Midbrain (tissue), 1 donor: ENCODE measurements around the gene RNU1-2.
"Not testable (repeated sequence)": the region's sequence is repeated elsewhere in the genome, so short reads cannot be mapped to it uniquely, and the experiment has no call there.

Experiments used
- DNase-seq: peaks from one replicate; lab custom pipeline; 2025; lab: John Stamatoyannopoulos, UW

RNU1-2 gene

DNA sequence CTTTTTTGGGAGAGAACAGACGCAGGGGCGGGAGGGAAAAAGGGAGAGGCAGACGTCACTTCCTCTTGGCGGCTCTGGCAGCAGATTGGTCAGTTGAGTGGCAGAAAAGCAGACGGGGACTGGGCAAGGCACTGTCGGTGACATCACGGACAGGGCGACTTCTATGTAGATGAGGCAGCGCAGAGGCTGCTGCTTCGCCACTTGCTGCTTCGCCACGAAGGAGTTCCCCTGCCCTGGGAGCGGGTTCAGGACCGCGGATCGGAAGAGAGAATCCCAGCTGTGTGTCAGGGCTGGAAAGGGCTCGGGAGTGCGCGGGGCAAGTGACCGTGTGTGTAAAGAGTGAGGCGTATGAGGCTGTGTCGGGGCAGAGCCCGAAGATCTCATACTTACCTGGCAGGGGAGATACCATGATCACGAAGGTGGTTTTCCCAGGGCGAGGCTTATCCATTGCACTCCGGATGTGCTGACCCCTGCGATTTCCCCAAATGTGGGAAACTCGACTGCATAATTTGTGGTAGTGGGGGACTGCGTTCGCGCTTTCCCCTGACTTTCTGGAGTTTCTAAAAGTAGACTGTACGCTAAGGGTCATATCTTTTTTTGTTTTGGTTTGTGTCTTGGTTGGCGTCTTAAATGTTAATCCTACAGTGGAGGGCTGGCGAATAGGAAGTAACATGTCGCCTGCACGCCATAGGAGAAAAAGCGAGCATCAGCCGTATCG, at the start of gene RNU1-2:
TSS of gene RNU1-2 (plus strand) at position 383 of the 718 bp plus-strand sequence.
- DNase-seq: peak; percentile 80

DNA sequence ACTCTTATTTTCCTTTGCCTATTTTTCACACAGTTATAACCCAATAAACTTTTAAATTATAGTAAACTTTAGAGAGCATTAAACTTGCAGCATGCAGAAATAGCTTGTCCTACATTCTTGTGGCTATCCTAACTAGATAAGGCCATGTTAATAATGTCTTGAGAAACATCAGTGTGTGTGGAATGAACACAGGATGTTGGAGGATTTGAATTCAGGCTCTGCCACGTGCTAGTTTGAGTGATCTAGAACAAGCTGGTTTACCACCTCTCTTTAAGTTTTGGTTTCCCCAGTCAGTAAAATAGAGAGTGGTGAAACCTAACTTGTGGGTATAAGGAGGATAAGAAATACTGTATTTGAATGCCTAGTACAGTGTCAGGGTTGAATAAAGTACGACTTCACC, 39.6 kb upstream of the RNU1-2 start:
- not testable (repeated sequence) for DNase-seq

DNA sequence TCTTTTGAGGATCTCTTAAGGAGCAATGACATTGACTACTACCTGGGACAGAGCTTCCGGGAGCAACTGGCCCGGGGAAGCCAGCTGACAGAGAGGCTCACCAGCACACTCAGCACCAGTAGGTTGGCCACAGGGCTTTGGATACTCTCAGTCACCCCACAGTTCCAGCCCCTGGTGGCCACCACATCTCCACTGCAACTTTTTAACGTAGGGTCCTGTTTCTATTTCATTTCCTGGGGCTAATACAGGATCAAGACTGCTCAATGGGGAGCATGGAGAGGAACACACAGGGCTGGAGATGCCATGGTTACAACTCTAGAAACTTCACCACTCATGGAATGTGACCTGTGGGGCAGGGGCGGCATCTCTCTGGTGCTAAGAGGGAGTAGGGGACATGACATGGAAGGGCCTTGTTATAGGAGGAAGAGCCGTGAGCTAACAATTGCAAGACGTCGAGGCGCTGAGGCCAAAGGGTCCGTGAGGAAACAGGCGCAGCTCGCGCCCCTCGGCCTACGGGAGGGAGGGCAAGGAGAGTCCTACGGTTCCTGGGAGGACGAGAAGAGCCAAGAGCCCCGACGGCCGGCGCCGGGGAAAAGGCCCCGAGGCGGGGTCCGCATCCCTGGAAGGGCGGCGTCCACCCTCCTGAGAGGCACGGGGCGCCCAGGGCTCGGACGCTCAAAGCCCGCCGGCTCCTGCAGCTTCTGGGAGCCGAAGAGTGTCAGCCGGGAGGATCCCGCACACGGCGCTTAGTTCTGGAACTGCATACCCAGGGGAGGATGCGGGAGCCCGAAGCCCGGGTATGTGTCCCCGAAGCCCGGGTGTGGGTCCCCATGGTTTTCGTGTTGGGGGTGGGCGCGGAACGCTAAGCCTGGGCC, 36.4 kb upstream of the RNU1-2 start:
- DNase-seq: not testable (repeated sequence)

DNA sequence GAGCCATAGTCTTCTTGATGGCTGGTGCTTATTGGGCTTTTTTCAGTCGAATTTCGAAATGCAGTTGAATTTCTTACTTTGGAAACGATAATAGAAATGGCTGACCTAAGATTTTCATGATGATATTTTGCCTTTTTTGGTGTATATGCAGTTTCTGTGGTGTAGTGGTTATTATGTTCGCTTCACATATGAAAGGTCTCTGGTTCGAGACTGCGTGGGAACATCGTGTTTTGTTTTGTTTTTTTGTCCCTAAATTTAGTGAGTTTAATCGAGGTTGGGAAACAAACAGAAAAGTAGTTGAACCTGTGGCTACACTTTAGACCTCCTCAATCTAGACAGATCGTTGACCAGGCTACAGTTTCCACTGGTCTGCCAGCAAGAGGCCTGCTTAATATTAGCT, 35.7 kb upstream of the RNU1-2 start:
- not testable (repeated sequence) for DNase-seq

DNA sequence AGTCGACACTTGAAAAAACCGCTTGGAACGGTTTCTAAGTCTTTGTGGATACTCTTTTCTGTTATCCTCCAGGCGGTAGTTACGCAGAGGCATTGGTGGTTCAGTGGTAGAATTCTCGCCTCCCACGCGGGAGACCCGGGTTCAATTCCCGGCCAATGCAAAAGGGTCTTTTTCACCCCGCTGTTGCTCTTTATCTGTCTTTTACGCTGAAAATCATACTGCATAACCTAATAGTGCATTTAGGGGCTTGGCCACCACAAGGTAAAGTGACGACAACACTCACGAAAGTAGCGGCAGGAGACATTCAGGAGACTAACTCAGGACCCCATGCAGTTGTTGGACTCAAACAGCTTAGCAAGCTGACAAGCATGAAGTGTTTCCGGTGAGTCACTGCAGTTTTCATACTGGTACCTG, 33.9 kb upstream of the RNU1-2 start:
- DNase-seq: not testable (repeated sequence)

DNA sequence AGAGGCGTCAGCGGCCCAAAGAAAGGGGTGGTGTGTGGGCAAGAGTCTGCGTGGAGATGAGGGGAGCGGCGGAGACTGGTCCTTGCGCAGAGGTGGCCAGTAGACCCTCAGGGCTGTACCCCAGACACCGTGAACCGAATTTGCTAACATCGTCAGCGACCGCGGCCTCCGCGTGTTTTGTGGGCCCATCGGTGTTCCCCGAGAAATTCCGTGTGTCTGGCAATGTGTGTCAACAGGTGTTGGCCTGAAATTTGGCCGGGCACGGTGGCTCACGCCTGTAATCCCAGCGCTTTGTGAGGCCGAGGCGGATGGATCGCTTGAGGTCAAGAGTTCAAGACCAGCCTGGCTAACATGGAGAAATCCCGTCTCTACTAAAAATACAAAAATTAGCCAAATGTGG, 33.4 kb upstream of the RNU1-2 start:
- DNase-seq: not testable (repeated sequence)

DNA sequence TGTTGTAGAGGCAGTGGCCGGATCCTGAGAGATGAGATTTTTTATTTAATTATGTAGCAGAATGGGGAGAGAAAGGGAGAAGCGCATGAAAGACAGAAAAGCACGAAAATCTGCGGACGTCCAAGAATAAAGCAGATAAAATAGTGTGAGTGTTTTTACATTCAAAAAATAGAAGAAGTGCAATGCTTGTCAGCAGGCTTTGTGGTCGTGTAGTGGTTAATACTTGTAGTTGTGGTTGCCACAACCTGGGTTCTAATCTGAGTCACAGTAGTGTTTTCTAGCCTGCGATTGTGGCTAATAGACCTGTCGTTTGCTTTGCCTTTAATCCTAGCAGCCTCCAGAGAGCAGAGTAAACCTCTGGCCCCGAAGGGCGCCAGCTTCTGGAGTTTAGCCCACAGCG, 32.8 kb upstream of the RNU1-2 start:
- not testable (repeated sequence) for DNase-seq

DNA sequence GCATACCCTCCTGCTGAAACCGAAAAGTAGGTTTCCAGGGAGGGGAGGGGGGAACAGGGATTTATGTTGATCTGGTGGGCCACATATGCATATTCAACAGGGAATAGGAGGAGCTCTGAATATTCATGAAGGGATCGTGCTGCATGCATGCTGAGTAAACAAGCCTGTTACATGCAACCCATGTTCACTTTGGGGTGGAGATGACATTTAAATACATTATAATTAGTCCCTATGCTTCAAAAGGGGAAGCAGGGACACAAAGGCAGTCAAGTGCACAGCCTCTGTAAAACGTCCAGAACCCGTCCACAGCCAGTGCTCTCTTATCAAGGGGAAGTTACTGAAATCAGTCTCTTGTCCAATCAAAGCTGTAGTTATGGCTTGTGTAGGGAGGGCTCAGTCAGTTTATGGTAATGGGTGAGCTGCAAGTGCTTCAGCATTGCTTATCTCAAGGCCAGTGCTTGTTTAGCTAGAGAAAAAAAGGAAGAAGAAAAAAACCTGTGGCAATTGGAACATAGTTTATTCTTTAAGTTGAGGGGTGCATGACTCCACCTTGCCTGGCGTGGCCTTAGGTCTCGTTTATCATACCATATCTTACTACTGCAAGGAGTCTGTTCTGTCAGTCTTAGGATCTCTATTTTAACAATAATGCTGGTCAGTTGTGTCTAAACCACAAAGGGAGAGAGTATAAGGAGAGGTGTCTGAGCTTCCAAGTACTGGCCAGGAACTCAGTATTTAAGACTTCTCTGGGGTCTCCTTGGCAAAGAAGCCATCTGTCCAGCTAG, 28.7 kb upstream of the RNU1-2 start:
- not testable (repeated sequence) for DNase-seq

DNA sequence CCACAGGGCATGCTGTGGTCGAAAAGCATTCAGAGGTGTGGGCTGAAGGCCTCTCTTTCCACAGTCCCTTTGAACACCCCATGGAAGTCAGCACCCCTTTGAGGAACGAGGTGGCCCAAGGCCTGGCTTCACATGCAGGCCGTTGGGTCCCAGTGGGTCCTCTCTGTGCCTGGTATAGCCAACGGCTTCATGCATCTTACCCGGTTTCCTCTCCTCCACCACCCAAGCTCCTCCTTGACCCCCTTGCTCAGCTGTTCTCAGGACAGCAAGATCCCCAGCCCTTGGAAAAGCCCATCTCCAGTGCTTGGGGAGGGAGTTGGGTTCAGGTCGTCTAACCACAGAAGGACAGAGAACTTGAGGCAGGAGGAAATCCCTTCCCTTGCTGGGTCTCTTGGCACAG, 27.0 kb upstream of the RNU1-2 start:
- DNase-seq: not testable (repeated sequence)

DNA sequence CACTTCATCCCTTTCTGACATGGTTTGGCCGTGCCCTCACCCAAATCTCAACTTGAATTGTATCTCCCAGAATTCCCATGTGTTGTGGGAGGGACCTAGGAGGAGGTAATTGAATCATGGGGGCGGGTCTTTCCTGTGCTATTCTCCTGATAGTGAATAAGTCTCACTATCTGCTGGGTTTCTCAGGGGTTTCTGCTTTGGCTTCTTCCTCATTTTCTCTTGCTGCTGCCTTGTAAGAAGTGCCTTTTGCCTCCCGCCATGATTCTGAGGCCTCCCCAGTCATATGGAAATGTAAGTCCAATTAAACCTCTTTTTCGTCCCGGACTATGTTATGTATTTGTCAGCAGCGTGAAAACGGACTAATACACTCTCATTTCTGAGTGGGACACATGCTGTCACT, 25.8 kb upstream of the RNU1-2 start:
- not testable (repeated sequence) for DNase-seq

DNA sequence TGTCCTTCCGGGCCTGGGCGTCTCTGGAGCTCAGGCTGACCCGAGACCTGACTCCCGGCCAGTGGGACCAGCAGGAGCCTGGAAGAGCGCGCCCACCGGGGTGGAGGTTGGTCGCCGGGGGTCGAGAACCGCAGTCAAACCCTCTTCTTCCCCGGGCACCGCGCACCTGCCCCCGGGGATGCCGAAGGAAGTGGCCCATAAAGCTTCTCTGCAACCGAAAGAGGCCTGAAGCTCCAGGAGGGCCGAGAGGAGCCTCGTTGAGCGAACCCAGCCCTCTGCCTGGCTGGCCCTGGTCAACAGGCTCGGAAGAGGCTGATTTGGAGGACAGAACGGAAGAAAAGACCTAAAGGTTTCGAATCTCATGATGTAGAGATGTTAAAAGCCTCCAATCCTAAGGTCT, 24.6 kb upstream of the RNU1-2 start:
- DNase-seq: not testable (repeated sequence)

DNA sequence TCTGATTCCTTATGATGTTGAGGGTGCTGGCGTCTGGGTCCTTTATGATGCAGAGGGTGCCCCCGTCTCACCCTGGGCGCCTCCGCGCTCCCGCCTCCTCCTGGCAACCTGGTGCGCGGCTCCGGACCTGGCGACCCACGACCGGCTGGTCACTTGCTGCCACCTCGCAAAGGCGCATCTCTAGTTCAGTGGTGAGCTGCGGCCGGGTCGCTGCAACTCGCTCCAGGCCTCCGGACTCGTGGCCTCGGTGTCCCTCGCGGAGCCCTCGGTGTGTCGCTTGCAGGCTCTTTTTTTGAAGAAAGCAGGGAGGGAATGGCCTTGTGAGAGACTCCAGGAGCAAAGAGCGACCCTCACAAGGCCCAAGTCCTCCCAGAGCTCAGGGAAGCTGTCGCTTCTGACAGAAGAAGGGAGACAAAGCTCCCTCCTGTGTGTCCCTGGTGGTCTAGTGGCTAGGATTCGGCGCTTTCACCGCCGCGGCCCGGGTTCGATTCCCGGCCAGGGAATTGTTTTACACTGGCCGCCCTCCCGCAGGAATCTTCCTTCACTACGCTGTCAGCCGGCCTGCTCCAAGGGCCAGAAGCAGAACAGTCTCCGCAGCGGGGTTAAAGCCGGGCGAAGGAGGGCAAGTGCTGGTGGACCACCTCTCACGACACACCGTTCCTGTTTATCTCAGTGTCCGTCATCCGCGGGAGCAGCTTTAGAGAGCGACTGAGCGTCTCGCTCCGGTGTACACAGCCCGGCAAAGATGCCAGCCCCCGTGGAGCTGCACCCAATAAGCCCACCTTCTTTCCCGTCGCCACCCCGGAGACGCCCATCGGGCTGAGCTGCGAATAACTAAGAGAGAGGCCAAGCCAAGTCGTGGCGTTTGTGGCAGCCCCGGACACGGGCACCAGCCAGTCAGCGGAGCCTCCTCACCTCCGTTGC, 23.4 kb upstream of the RNU1-2 start:
- peak; percentile 67 for DNase-seq

DNA sequence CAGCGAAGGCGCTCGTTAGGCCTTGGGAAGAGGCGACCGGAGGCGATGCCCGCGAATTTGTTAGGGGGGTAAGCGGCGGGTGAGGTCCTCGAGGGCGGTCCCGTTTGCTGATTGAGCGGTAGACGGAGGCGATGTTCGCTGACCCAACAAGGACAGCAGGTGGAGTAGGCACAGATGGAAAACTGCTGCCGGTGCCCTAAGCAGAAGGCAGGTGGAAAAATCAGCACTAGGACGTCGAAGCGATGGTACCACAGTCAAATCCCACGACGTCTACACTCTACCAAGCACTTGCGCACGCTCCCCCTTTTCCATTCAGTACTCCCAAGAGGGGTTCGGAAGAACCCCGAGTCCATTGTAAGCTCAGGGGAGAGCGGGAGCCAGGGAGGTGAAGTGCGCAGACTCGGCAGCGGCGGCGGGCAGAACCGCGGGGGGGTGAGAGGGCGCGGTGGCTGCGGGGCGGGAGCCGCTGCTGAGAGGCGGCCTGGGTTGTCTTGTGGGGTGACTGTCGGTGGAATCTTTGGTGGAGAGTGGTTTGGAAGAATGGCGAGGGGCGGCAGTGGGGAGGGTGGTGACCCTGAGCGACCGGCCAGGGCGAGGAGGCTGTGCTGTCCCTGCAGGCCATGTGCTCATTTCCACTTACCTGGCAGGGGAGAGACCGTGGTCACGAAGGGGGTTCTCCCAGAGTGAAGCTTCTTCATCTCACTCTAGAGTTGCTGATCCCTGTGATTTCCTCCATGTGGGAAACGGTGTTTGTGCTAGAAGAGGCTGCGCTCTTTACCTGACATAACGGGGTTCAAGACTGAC, 22.5 kb upstream of the RNU1-2 start:
- peak; percentile 73 for DNase-seq

DNA sequence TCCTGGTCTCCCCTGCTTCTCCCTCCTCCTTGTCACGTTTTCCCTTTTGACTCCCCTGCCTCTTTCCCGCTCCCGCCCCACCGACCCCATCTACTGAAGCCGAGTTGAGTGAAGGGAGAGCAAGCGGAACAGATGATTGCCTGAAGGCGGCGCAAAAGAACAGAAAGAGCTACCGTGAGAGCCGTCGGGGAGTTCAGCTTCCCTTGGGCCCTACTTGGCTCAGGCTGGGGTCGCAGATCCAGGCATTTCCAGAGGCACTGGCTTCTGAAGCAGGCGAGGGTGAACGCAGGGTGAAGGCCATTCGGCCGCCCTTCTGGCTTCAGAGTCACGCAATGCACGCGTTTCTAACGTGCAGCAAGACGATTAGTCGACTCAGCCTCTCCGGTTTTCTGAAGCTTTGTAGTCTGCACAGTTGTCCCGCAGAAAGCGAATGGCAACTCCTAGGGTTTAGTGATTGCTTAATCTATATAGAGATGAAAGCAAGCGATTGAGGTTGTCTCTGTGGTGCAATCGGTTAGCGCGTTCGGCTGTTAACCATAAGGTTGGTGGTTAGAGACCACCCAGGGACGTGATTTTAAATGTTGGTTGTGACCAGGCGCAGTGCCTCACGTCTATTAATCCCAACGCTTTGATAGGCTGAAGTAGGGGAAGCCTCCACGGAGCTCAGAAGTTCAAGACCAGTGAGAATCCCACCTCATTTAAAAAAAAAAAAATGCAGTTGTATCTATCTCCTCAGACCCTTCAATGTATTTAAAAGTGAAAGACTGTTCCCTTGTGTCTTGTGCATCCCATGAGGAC, 20.6 kb upstream of the RNU1-2 start:
- not testable (repeated sequence) for DNase-seq

DNA sequence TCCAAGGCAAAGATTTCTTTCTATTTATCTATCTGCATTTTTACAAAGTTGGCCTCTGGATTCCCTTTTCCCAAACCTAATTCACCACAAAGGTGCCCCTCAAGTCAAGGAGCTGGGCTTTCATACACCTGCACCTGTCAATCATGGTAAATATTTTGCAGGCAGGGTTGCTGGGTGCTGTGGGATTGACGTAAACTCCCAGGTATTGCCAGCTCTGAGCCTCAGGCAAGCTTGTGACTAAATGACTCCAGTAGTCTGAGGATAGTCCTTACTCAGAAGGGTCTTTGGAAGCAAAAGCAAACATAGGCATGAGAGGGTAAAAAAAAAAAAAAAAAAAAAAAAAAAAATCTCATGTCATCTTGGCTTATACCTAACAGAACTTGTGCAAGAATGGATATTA, 14.0 kb upstream of the RNU1-2 start:
- not testable (repeated sequence) for DNase-seq

DNA sequence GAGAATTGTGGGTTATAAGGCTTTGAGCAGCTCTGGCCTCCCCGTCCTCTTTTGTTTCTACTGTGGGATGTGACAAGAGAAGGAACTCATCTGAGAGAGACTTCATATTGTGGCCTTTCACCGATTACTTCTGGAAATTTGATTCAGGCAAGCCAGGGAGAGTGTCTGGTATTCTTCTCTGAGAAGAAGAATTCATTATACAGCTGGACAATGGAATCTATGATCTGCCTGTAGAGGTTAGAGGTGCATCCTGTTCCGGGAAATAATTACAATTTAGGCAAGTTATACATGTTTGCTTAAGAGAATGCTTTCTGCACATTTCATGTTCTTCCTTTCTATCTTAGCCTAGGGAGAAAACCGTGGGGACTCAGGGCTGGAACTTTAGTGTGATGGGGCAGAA, 12.8 kb upstream of the RNU1-2 start:
- no peak for DNase-seq

DNA sequence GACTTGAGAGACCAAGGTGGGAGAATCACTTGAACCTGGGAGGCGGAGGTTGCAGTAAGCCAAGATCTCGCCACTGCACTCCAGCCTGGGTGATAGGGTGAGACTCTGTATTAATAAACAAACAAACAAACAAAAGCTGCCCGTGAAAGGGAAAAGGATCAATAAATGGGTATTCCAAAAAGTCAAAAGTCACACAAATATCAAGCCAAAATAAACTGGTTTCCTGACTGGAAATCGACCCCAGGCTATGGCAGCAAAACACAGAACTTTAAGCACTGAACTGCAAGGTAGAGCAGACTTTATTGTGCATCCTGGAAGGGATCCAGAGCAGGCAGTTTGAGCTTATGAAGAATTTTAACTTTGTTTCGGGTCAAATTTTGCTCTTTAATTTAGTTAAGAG, 11.3 kb upstream of the RNU1-2 start:
- DNase-seq: not testable (repeated sequence)

DNA sequence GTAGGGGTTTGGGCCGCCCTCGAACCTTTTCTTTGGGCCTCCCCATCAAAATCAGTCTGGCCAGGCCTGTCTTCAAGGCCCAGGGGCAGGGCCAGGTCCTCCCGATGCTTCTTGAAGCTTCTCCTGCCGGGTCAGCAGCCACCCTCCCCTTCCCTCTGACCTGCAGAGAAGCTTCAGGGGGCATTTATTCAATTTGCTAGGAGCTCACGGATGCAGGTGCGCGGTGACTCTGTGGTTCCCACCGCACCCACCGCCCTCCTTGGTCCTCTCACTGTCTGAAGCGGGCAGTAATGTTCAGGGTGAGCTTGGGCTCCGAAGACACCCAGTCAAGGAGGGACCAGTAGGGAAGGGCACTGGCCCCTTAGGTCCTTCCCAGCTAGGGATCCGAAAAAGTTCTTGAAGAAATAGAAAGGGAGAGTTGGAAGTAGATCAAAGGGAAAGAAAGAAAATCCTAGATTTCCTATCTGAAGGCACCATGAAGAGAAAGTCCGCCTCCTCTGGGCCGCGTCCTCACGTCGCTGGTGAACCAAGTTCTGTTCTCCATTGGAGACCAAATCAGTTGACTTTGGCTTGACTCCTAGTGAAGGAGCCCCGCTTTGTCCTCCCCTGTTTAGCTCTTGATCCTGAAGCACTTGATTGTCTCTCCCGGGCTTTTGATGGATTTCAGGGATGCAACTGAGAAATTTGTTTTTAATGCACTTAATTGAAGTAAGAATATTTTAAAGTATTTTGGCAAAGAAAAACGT, 8.7 kb upstream of the RNU1-2 start:
- DNase-seq: no peak
